DND-41 (cell line): ENCODE results near the gene RNASET2.

Source experiments
- CTCF ChIP-seq: IDR thresholded peaks from 2 replicates; pipeline ENCODE4 v1.5.1; 2012; ENCODE audit warnings: borderline replicate concordance, low read length, moderate library complexity, mild to moderate bottlenecking; ENCODE audit not compliant: poor library complexity, severe bottlenecking; ENCODE audit errors: extremely low read depth
- EZH2 ChIP-seq: IDR thresholded peaks from 3 replicates; pipeline ENCODE4 v1.6.1; 2012; ENCODE audit warnings: borderline replicate concordance, low read depth, mild to moderate bottlenecking, moderate library complexity, low read length, inconsistent platforms; ENCODE audit not compliant: severe bottlenecking

GRCh38 chr6:166901626-166902025 is 54.7 kb downstream of the RNASET2 start:
- TF ChIP-seq EZH2 (no peak), CTCF (no peak)
